Activated T-cell treated with anti-CD3 and anti-CD28 coated beads for 24 hours (primary cell): ENCODE measurements around the gene MYBPC1.
A peak's percentile ranks its signal among the peaks of the same experiment; 100 is the strongest.

Experiments
- DNase-seq: peaks from one replicate; pipeline ENCODE4 v3.0.0-alpha.2; 2020; ENCODE audit warnings: low read depth

The MYBPC1 gene

DNA sequence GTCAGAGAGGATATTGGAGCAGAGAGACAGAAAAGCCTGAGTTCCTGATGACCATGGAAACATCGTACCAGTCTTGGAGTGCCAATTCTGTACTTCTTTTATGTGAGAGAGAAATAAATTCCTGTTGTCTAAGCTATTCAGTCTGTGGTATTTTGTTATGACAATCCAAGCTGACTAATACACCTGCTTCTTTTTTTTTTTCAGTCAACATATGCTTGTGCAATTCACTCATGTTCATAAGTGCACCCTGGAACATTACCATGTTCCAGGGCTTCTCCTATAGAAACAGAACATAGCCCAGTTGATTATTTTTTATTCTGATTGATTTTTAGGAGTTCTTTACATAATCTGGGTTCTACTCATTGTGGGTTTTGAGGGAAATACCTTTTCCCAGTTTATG lies 100.9 kb downstream of the MYBPC1 start:
- DNase-seq, result no peak

DNA sequence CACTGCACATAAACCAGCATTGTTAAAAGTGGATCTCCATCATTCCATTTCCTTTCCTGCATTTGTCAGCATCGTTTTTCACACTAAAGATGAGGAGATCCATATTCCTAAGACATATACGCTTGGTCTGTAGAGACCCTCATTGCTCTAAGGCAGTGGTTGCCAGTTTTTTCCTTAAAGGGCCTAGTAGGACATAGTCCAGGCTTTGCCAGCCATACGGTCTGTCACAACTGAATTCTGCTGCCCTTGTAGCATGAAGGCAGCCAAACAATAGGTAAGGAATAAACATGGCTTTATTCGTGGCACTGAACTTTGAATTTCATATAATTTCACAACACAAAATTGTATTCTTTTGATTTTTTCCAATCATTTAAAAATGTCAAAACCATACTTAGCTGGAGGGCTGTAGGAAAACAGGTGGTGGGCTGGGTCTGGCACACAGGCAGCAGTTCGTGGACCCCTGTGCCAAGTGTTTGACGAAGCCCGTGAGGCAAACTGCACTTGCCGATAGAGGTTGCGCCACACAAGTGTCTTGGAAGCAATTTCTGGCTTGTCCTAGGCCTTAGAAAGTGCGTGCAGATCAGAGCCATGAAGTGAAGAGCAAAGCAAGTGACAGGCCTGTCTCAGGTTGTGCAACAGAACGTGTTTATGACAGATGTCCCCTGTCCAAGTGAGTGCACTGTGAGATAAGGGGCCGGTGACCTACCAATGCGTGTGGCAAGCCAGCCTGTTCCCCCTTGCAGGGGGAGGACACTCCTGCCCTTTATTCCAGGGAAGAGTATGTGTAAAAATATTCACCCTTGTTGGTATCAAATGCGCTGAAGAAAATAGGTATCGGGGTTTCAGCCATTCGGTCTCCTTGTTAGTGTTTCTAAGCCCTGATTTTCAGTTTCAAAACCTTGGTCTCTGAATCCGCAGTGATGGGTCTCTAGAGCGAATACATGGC lies 101.8 kb downstream of the MYBPC1 start:
- DNase-seq, result no peak

DNA sequence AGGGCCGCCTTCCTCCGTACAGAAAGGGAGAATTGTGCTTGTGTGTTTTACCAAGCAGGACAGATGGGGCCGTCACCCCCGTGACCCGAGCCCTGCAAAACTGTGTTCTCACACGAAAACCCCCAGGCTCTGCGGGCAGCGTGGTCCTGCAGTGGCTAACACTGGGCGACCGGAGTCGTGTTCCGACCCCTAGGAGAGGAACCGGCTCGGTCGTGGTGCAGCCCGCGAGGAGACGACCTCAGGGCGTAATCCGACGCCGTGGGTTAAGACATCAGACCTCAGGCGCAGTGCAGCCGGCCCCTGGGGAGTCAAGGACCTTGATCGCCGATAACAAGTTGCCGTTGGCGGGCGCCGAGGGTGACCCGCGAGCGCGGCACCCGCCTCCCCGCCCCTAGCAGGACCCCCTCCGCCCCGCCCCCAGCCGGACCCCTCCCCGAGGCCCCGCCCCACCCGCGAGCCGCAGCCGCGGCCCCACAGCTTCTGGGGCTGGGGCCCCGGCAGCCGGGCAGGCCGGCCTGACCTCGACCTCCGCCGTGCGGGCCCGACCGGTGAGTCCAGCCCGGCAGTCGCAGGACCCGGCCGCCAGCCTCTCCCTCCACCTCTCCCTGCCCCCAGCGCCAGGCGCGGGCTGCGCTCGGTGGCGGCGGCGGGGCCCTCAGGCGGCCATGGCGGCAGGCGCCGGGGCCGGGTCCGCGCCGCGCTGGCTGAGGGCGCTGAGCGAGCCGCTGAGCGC lies 102.6 kb downstream of the MYBPC1 start, which contains the start of gene CHPT1:
Gene CHPT1, plus strand, starts transcription at position 444 of the 733 bp plus-strand sequence. Its CDS starts 222 bp downstream, at position 666.
- DNase-seq, result peak; percentile 46

DNA sequence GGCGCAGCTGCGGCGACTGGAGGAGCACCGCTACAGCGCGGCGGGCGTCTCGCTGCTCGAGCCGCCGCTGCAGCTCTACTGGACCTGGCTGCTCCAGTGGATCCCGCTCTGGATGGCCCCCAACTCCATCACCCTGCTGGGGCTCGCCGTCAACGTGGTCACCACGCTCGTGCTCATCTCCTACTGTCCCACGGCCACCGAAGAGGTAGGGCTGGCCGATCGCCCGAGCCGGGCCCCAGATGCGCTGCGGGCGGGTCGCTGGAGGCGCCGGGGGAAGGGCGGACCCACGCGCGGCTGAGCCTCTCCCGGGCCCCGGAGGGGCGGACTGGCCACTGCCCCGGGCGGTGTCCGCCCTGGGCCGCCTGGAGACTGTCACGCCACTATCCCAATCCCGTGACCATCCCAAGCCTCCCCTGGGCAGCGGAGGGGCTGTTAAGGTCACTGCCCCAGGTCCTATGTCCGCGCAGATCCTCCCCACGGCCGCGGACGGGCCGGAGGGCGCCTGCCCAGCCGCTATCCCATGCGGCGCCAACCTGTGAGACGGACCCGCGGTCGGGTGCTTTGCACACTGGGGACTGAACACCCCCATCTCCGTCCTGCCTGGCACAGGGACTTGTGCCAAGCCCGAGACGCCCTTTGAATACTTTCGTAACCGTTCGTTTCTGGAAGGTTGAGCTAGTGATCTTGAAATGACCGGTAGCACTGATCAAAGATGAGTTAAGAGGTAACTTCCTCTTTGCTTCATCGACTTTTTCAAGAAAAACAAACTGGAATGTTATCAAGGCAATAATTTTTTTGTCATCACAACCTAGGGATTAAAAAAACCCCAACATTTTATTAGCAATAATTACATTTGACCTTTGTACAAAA lies 103.4 kb downstream of the MYBPC1 start:
- DNase-seq, result peak; percentile 4

DNA sequence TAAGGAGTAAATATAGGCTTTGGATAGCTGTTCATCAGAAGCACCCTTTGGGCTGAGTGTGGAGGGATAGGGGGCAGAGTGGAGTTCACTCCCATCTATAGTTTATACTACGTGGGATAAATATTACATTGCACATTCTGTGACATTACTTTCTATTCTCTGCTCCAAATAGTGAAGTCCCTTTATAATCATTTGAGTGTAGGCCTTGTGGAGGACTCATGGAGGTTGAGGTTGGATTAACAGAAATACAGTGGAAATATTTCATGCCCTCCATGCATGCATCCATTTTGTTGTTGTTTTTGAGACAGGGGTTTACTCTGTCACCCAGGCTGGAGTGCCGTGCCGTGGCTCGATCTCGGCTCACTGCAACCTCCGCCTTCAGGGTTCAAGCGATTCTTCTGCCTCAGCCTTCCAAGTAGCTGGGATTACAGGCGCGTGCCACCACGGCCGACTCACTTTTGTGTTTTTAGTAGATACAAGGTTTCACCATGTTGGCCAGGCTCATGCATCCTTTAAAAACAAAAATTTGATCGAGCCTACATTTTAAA lies 104.1 kb downstream of the MYBPC1 start:
- no peak for DNase-seq

DNA sequence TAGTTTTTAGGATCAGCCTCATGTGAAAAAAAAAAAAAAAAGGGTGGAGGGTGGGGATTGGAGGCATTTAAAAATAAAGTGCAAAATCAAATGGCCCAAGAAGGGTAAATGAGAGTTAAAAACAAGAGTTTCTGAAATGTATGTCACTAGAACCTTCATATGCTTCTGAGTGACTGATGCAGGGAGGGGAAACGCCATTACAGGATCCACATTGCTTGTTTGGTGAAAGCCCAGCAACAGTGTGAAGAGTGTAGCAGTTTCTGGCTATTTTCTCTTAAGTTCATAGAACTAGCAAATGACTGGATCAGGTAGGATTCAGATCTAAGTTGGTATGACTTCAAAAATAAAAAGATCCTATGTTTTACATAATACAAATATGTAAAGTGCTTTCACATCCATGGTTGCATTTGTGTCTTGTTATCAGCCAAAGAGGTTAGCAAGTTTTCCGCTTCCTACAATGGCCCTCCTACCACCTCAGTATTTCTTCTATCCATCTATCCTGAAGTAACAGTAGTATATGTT lies 105.6 kb downstream of the MYBPC1 start:
- DNase-seq, result no peak

DNA sequence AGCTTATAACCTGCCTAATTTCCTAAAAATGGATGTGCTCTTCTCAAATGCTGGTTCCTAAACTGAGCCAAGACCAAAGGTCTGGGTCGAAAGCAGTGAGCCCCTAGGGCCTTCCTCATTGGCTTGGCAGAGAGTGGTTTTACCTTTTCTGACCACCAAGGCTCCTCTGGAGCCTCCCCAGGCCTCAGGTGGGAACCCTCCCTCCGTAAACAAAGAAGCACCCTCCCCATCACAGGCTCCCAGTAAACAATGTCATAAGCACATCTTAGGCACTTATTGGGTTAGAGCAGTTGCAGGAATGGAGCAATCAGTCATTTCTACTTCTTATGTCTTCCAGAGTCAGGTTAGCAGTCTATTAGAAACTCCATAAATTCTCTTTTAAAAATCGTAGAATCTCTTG lies 108.7 kb downstream of the MYBPC1 start:
- no peak for DNase-seq

DNA sequence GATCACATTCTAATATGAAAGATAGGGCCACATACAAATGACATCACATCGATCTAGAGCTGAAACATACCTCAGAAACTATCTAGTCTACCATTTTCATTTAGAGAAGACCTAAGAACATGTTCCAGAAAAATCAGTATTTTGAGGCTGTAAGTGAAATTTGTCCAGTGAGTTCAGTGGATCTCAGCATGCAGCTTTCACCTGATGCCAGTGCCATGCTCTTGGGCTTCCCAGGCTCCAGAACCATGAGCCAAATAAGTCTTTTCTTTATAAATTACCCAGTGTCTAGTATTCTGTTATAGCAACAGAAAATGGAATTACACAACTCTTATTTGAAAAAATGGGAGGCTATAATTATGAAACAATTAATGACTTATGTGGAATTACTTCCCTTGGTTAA lies 111.6 kb downstream of the MYBPC1 start:
- no peak for DNase-seq

DNA sequence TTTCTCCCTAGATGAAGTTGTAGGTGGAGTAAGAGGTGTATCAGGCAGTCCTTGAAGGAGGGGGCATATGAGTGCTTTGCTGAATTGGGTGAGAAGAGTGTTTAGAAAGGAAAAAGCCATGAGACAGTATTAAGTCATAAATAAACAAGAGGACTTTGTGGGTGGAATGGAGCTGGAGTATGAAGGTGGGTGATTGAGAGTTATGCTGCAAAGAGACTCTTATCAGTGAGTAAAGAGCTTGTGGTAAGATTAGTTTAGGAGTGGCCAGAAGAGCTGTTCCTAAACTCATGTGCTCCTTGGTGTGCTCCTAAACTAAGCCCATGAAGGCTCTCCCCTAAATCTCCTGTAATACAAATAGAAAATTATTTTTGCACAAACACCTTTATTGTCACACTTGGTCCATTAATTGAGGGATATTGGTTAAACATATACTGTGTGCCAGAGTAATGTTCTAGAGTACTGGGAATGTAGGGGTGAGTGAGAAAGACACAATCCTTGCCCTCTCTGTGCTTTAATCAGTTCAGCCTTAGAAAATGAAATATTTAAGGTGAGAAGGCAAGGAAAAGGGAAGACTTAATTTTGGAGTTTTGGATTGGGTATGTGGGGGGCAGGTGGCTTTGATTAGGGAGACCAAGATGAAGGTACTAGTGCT lies 112.5 kb downstream of the MYBPC1 start:
- no peak for DNase-seq

DNA sequence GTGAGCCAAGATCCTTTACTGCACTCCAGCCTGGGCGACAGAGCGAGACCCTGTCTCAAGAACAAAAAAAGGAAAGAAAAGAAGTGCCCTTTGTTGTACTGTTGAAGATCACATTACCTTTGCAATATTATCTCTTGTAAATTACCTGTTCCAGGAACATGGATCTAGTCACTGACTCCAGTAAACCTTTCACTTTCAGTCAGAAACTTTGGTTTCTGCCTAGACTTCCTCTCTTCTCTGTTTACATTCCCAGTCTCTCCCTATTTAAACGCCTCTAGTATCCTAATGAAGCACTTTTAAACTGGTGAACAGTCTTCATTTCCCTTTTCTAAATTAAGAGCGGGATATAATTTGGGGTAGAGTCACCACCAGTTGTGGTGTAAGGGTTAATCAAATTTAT lies 115.5 kb downstream of the MYBPC1 start:
- DNase-seq, result no peak

DNA sequence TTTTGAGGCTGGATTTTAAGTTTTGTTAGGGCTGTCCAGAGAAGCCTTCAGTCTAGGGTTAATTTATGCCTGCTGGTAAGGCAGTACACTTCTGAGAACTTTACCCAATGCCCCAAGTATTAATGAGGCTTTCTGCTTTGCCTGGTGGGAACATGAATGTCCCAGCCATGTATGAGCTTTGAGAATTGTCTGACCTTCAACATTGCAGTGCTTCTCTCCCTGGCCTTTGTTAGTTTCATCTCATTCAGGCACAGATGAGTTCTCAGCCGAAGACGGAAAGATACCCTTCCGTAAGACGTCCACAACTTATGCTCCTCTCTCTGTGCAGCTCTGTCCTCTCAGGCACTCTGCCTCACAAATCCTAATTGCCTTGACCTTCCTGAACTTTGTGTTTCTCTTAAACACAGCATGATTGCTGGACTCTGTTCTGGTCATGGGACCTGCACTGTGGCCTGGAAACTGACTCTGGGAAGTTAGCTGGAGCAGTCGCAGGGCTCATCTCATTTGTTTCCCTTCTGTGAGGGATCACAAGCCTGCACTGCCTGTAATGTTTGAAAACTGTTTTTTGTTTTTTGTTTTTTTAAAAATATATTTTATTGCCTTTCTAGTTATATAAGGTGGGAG lies 118.4 kb downstream of the MYBPC1 start:
- DNase-seq, result no peak

DNA sequence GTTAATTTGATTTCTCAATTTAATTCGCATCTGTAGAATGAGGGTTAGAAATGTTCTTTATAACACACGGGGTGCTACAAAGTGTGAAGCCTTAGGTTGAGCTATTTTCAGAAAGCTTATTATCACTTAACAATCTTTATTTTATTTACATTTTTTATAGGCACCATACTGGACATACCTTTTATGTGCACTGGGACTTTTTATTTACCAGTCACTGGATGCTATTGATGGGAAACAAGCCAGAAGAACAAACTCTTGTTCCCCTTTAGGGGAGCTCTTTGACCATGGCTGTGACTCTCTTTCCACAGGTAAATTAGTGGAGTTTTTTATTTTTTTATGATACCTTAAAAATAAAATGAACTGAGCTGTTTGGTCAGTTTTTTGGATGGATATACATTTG lies 119.2 kb downstream of the MYBPC1 start:
- DNase-seq, result no peak

DNA sequence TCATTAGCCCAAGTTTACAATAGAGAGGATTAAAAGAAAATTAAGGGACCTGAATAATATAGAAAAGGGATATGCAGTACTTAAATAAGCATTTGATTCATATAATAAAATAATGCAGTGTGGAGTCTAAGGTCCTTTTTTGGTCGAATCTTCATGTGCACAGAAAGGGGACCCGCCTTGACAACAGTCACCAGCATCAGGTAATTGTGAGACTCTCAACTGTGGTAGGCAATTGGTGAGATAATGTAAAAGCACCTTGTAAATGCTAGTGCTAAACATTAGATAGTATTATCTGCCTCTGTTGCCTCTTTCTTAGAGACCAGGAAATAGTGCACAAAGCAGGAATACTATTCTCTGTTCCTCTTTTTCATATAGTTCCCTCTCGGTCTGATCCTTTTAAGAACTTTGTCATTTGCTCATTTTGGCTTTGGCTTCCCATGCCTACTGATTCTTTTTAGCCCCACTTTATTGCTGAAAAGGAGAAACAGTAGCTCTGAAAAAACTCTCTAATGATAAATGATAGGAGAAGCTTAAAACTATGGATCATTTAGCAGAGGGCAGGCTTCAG lies 120.2 kb downstream of the MYBPC1 start:
- no peak for DNase-seq

DNA sequence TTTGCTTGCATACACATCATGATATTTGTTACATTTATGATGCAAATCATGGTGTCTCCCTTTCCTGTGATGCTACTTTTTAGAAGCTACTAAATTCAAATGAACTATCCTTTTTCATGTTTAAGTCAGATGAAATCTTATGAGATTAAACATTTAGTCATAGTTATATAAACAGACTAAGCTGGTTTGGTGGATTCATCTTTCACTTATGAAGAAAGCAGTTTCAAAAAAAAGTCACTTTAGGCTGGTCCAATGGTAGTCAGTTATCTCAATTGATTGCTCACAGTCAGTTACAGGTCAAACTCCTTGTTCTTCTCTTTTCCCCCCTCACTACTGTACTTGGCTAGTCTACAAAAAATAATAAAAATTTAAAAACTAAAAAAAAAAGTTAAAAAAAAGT lies 124.8 kb downstream of the MYBPC1 start:
- DNase-seq, result no peak

DNA sequence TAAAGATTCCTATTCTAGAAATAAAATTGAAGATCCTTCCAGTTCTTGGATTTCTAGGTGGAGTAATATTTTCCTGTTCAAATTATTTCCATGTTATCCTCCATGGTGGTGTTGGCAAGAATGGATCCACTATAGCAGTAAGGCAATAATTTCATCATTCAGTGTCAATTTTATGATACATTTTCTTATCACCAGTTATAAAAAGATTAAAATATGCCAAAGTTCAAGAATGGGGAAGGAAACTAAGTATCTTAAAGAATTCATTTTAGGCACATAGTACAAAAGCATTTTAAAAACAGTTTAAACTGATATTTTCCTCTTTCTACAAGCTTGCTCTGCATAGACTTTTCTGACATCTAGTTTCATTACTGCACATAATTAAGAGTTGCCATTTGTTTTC lies 125.3 kb downstream of the MYBPC1 start:
- no peak for DNase-seq

DNA sequence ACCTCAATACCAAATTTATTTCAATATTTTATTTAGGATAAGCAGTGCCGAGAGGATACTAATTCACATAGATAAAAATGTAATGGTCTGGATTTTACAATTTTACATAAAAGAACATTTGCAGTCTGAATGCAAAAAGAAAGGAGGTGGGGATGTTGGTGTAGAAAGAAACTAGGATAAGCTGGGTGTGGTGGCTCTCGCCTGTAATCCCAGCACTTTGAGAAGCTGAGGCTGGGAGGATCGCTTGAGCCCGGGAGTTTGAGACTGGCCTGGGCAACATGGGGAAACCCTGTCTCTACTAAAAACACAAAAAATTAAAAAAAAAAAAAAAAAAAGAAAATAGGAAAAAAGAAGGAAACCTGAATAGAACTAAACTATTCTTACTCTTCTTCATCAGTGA lies 127.6 kb downstream of the MYBPC1 start:
- no peak for DNase-seq

DNA sequence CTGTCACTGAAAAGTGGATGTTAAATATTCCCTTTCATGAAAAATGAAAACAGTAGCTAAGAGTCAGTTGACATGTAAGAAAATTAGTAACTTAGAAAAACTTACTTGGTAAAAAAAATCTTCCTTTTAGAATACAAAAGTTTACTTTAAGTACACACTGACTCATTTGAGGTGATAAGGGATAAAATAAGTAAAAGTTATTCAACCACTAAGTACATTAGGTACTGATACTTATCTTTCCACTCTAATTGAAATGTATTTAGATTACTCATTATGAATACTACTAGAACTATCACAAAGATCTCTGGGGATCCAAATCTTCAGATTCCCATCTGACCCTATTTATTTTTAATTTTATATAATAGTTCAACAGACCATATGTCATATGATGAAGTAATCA lies 132.3 kb downstream of the MYBPC1 start:
- no peak for DNase-seq

DNA sequence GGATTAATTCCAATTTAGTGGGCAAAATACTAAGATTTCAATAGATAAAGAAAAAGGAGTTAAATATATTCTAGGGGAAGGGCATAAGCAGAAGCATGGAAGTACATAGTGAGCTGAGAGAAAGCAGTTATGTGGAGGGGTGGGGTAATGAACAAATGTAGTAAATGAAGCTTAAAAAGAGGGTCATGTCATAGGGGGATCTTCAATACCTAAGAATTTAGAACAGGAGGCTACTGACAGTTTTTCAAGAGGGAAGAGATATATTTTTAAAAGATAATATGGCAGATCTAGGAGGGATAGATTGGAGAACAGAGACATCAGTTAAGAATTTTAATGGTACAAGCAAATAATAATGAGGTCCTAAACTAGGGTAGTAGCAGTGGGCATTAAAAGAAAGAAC lies 135.1 kb downstream of the MYBPC1 start:
- no peak for DNase-seq

DNA sequence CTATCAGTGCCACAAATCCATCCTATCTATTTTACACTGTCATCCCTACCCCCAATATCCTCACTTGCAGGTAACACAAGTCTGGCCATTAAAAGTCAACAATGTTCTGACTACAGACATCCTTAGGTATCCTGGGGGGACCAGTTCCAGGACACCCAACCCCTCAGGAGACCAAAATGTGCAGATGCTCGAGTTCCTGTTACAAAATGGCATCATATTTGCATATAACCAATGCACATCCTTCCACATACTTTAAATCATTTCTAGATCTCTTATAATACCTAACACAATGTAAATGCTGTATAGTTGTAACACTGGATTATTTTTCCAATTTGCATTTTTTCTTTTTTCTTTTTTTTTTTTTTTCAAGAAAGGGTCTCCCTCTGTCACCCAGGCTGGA lies 137.5 kb downstream of the MYBPC1 start:
- no peak for DNase-seq

DNA sequence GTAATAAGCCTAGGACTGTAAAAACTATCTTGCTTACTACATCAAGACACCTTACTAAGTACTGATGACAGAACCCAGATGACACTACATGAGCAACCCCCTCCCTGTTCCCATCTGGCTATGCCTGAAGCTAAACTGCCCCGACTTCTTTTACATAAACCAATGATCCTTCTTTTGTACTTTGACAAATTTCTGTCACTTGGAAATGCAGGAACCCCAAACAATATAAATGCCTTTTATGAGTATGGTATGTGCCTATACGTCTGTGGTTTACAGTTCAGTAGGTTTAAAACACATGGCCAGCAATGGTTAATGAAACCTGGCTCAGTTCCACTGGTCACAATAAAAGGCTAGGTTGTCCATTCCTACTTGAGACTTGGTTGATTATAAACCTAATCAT lies 138.4 kb downstream of the MYBPC1 start:
- DNase-seq, result no peak
